Activated naive CD8-positive, alpha-beta T cell (primary cell): ENCODE data around the gene TENM3.
"Not testable (repeated sequence)": the region's sequence is repeated elsewhere in the genome, so short reads cannot be mapped to it uniquely, and the experiment has no call there.

Experiments
- H3K27ac Mint-ChIP-seq: one replicate; pipeline ENCODE4 v1.8.0; 2021; ENCODE audit warnings: mixed read lengths
- H3K27me3 Mint-ChIP-seq: one replicate; pipeline ENCODE4 v1.8.0; 2021; ENCODE audit warnings: mixed read lengths
- H3K36me3 Mint-ChIP-seq: one replicate; pipeline ENCODE4 v1.8.0; 2021; ENCODE audit warnings: mixed read lengths
- H3K4me1 Mint-ChIP-seq: one replicate; pipeline ENCODE4 v1.8.0; 2021; ENCODE audit warnings: low read depth, mixed read lengths
- H3K4me3 Mint-ChIP-seq: one replicate; pipeline ENCODE4 v1.8.0; 2021; ENCODE audit warnings: mild to moderate bottlenecking, mixed read lengths
- H3K9me3 Mint-ChIP-seq: one replicate; pipeline ENCODE4 v1.8.0; 2021; ENCODE audit warnings: low read depth, mixed read lengths

The TENM3 gene

DNA sequence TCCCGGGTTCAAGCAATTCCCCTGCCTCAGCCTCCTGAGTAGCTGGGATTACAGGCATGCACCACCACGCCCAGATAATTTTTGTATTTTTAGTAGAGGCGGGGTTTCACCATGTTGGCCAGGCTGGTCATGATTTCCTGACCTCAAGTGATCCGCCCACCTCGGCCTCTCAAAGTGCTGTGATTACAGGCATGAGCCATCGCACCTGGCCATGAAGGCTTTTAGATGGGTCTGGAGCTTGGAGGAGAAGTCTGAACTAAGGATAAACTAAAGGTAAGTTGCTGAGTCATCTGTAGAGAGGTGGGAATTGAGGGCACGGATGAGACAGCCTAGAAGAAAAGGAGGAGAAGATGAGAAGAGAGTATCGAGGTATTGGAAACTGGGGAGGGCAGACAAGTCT lies at the start of gene TENM3:
Gene TENM3, plus strand, starts transcription at position 199 of the 400 bp plus-strand sequence. CDS start 80,619 bp downstream, outside the sequence.
- H3K4me3 Mint-ChIP-seq, H3K27ac Mint-ChIP-seq, H3K27me3 Mint-ChIP-seq, H3K4me1 Mint-ChIP-seq, H3K9me3 Mint-ChIP-seq, H3K36me3 Mint-ChIP-seq: not testable (repeated sequence)

GRCh38 chr4:182194091-182194824 lies 48.9 kb upstream of the TENM3 start:
- Mint-ChIP-seq H3K4me1 (no peaks in the 10 kb centered on the region), H3K4me3 (no peak overlapping the region), H3K27ac (no peak overlapping the region), H3K36me3 (no peaks in the 10 kb centered on the region), H3K27me3 (peaks cover 2% of the 10 kb centered on the region), H3K9me3 (no peaks in the 10 kb centered on the region)

GRCh38 chr4:182197611-182198010 lies 45.6 kb upstream of the TENM3 start:
- H3K27me3 Mint-ChIP-seq = peaks cover 2% of the 10 kb centered on the region
- no peak overlapping the region for H3K4me3 Mint-ChIP-seq
- H3K27ac Mint-ChIP-seq = no peak overlapping the region
- H3K4me1 Mint-ChIP-seq = no peaks in the 10 kb centered on the region
- no peaks in the 10 kb centered on the region for H3K9me3 Mint-ChIP-seq
- H3K36me3 Mint-ChIP-seq = no peaks in the 10 kb centered on the region

- H3K36me3 Mint-ChIP-seq = no peaks in the 10 kb centered on the region
- no peaks in the 10 kb centered on the region for H3K4me1 Mint-ChIP-seq
- no peaks in the 10 kb centered on the region for H3K9me3 Mint-ChIP-seq
- no peaks in the 10 kb centered on the region for H3K27me3 Mint-ChIP-seq
- H3K4me3 Mint-ChIP-seq = no peak overlapping the region
- no peak overlapping the region for H3K27ac Mint-ChIP-seq
These were observed 41.3 kb upstream of the TENM3 start for GRCh38 chr4:182201871-182202270.

GRCh38 chr4:182202650-182203049 lies 40.6 kb upstream of the TENM3 start:
- H3K4me1 Mint-ChIP-seq = no peaks in the 10 kb centered on the region
- no peaks in the 10 kb centered on the region for H3K9me3 Mint-ChIP-seq
- H3K4me3 Mint-ChIP-seq = no peak overlapping the region
- H3K27me3 Mint-ChIP-seq = no peaks in the 10 kb centered on the region
- H3K27ac Mint-ChIP-seq = no peak overlapping the region
- no peaks in the 10 kb centered on the region for H3K36me3 Mint-ChIP-seq

DNA sequence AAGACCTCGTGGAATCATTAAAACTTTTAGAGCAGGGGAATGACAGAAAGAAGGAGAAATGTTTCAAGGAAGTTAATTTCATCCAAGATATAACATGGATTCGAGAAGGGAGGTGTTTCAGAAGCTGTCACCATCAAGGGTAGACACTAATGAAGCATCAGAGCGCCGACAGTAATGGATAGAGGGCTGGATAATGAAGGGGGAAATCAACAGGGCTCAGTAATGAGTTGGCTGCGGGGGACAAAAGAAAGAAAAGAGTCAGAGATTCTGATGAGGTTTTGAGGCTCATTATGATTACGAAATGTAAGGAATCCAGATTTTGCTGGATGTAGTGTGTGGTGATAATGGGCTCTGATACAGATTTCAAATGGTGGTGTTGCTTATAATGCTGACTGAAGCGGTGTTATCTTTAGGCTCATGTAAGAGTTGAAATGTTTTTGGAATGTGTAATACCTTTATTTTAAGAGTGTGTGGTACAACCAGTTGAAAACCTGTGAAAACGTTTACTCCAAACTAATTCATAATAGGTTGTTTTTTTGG lies 39.3 kb upstream of the TENM3 start:
- Mint-ChIP-seq H3K36me3 (no peaks in the 10 kb centered on the region), H3K4me1 (no peaks in the 10 kb centered on the region), H3K9me3 (no peaks in the 10 kb centered on the region), H3K27me3 (no peaks in the 10 kb centered on the region), H3K27ac (no peak overlapping the region), H3K4me3 (no peak overlapping the region)

- H3K4me1 Mint-ChIP-seq = no peaks in the 10 kb centered on the region
- no peaks in the 10 kb centered on the region for H3K36me3 Mint-ChIP-seq
- H3K27me3 Mint-ChIP-seq = no peaks in the 10 kb centered on the region
- no peak overlapping the region for H3K27ac Mint-ChIP-seq
- no peaks in the 10 kb centered on the region for H3K9me3 Mint-ChIP-seq
- no peak overlapping the region for H3K4me3 Mint-ChIP-seq
These were observed 37.9 kb upstream of the TENM3 start for GRCh38 chr4:182205306-182205705.

- no peaks in the 10 kb centered on the region for H3K27me3 Mint-ChIP-seq
- no peaks in the 10 kb centered on the region for H3K36me3 Mint-ChIP-seq
- H3K9me3 Mint-ChIP-seq = no peaks in the 10 kb centered on the region
- no peak overlapping the region for H3K27ac Mint-ChIP-seq
- H3K4me3 Mint-ChIP-seq = no peak overlapping the region
- no peaks in the 10 kb centered on the region for H3K4me1 Mint-ChIP-seq
These were observed 36.9 kb upstream of the TENM3 start for GRCh38 chr4:182206266-182206665.

GRCh38 chr4:182206916-182207315 lies 36.3 kb upstream of the TENM3 start:
- H3K27ac Mint-ChIP-seq = no peak overlapping the region
- H3K4me1 Mint-ChIP-seq = no peaks in the 10 kb centered on the region
- H3K36me3 Mint-ChIP-seq = no peaks in the 10 kb centered on the region
- no peaks in the 10 kb centered on the region for H3K9me3 Mint-ChIP-seq
- no peak overlapping the region for H3K4me3 Mint-ChIP-seq
- no peaks in the 10 kb centered on the region for H3K27me3 Mint-ChIP-seq

- H3K36me3 Mint-ChIP-seq = no peaks in the 10 kb centered on the region
- H3K27ac Mint-ChIP-seq = no peak overlapping the region
- no peaks in the 10 kb centered on the region for H3K4me1 Mint-ChIP-seq
- H3K4me3 Mint-ChIP-seq = no peak overlapping the region
- H3K9me3 Mint-ChIP-seq = no peaks in the 10 kb centered on the region
- H3K27me3 Mint-ChIP-seq = no peaks in the 10 kb centered on the region
These were observed 35.3 kb upstream of the TENM3 start for GRCh38 chr4:182207830-182208396.

DNA sequence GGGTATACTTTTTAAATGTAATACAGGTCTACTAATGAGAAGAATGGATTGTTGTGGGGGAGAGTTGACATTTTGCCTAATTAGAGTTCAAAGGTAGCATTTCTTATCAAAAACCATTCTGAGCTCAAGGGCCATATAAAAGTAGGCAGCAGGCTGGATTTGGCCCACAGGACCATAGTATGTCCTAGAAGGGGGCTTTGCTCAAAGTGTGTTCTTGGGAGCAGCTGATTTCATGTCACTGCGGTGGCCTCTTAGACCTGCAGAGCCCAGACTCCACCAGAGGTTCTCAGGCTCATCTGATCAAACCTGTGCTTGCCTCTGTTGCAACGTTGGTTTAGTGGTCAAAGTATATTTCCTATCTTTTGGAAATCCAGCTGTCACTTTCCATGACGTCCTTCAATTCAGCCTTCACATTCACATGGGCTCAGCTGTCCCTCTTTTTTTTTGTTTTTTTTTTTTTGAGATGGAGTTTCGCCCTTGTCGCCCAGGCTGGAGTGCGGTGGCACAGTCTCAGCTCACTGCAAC lies 34.6 kb upstream of the TENM3 start:
- Mint-ChIP-seq H3K4me1 (no peaks in the 10 kb centered on the region), H3K27me3 (no peaks in the 10 kb centered on the region), H3K9me3 (no peaks in the 10 kb centered on the region), H3K36me3 (no peaks in the 10 kb centered on the region), H3K27ac (no peak overlapping the region), H3K4me3 (no peak overlapping the region)

- no peak overlapping the region for H3K27ac Mint-ChIP-seq
- H3K27me3 Mint-ChIP-seq = no peaks in the 10 kb centered on the region
- H3K4me3 Mint-ChIP-seq = no peak overlapping the region
- H3K4me1 Mint-ChIP-seq = no peaks in the 10 kb centered on the region
- no peaks in the 10 kb centered on the region for H3K9me3 Mint-ChIP-seq
- no peaks in the 10 kb centered on the region for H3K36me3 Mint-ChIP-seq
These were observed 30.9 kb upstream of the TENM3 start for GRCh38 chr4:182212211-182212761.

DNA sequence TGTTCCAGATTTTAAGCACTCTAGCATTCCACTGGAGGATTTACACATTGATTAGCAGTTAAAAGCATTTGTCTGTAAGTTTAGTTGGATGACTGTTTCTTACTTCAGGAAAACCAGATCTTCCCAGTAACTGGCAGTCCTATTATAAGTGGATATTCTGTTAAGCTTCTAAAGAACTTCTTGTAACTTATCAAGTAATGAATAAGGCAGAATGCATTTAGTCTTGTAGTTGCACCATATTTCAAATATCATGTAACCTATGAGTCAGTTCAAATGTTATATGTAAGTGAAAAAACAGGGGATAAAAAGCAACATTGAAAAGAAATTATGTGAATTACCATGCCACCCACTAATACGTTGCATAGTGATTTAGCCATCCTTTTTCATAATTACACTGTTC lies 30.2 kb upstream of the TENM3 start:
- Mint-ChIP-seq H3K27me3 (no peaks in the 10 kb centered on the region), H3K4me1 (no peaks in the 10 kb centered on the region), H3K27ac (no peak overlapping the region), H3K9me3 (no peaks in the 10 kb centered on the region), H3K36me3 (no peaks in the 10 kb centered on the region), H3K4me3 (no peak overlapping the region)

GRCh38 chr4:182215148-182215547 lies 28.1 kb upstream of the TENM3 start:
- Mint-ChIP-seq H3K27me3 (no peaks in the 10 kb centered on the region), H3K36me3 (no peaks in the 10 kb centered on the region), H3K4me3 (no peak overlapping the region), H3K4me1 (no peaks in the 10 kb centered on the region), H3K9me3 (no peaks in the 10 kb centered on the region), H3K27ac (no peak overlapping the region)

DNA sequence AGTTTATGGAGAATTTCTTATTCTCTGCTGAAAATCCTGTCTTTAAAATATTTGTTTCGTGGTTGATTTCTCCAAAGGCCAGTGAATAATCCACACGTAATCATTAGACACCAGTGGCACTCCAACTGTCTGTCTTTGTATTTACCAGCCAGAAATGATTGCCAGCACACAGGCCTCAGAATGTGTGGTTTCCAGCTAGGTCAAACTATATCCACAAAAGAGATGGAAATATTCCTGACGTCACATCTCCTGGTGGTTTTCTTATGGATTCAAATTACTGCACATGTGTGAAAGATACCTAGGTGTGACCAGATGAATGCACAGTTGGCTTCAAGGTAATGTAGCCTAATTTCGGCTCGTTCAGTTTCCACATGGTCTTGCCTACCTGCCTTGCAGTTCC lies 27.2 kb upstream of the TENM3 start:
- H3K36me3 Mint-ChIP-seq = no peaks in the 10 kb centered on the region
- no peak overlapping the region for H3K27ac Mint-ChIP-seq
- H3K4me1 Mint-ChIP-seq = no peaks in the 10 kb centered on the region
- no peaks in the 10 kb centered on the region for H3K27me3 Mint-ChIP-seq
- H3K9me3 Mint-ChIP-seq = no peaks in the 10 kb centered on the region
- no peak overlapping the region for H3K4me3 Mint-ChIP-seq
